GM19397 (cell line): ENCODE data around the gene SPATA17.
"Not testable (repeated sequence)": the region's sequence is repeated elsewhere in the genome, so short reads cannot be mapped to it uniquely, and the experiment has no call there.

ENCODE experiments used
- ATAC-seq: cut with Tn5 transposase; IDR thresholded peaks from one replicate; pipeline ENCODE4 v1.9.1; 2021; ENCODE audit warnings: mild to moderate bottlenecking, moderate library complexity; ENCODE audit not compliant: unreplicated experiment

The SPATA17 gene

GRCh38 chr1:217630711-217631591 is at the start of gene SPATA17, which contains the start of gene GPATCH2:
Gene SPATA17, plus strand, starts transcription at chr1:217631344. Its CDS starts 35 bp downstream, at chr1:217631379.
Gene GPATCH2, minus strand, starts transcription at chr1:217631090. Its CDS starts 119 bp downstream, at chr1:217630971.
- peak; percentile 99 for ATAC-seq

DNA sequence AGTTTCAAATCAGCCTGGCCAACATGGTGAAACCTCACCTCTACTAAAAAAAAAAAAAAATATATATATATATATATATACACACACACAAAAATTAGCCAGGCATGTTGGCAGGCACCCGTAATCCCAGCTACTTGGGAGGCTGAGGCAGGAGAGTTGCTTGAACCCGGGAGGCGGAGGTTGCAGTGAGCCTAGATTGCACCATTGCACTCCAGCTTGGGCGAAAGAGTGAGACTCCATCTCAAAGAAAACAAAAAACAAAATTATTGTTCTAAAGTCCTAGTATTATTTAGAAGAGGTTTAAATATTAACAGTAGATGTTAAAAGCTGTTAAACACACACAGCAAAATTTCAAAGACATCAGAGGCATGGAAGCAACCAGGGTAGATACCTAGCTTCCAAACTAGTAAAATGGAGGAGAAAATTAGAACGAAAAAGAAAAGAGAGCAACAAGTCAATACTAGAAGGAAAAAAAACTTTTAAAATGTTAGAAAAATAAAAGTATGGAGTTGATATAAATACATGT is 46.8 kb upstream of the SPATA17 start:
- ATAC-seq = not testable (repeated sequence)

GRCh38 chr1:217585577-217585976 is 45.6 kb upstream of the SPATA17 start:
- no peak for ATAC-seq

DNA sequence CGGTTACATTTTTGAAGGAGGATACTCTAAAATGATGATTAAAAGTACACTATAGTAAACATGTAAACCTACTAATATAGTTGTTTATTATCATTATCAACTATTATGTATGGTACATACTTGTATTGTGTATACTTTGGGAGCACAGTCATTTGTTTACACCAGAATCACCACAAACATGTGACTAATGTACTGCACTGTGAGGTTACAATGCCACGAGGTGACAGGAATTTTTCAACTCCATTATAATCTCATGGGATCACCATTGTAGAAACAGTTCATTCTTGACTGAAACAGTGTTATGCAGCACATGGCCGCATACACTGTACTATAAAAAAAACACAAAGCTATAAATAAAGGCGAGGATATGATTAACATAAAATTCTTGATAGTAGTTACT is 44.6 kb upstream of the SPATA17 start:
- ATAC-seq = no peak

DNA sequence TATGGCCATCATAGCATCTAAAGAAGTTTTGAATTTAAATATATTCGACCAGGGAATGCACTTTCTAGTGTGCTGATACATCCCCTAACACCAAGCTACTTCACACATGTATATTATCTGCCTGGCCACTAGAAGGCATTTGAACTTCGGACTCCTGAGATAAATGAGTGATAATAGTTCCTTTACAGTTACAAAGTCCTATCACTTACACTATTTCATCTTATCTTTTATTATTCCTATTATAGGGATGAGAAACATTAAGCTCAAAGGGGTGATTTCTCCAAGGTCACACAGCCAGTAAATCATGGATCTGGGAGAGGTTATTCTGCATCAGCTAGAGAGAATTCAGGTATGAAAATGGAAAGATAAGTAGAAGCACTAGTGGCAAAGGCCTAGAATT is 40.5 kb upstream of the SPATA17 start:
- ATAC-seq = no peak

DNA sequence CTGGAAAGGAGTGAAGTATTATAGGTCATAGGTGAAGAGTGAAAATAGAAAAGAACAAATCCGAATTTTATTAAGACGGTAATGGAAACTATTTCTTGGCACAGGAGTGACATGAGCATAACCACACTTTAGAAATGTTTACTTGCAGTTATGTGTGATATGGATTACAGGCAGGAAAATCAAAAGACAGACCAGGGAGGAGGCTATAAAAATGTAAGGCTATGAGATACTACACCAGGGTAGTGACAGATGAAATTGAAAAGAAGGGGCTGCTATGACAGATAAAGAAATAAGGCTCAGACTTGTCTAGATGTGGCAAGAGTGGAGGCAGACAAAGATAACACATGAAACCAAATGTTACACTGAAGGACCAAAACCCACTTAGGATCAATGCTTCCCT is 32.0 kb upstream of the SPATA17 start:
- ATAC-seq = no peak

- no peak for ATAC-seq
These were observed 28.8 kb upstream of the SPATA17 start for GRCh38 chr1:217602380-217602779.

- no peak for ATAC-seq
These were observed 25.8 kb upstream of the SPATA17 start for GRCh38 chr1:217605390-217605789.

GRCh38 chr1:217614200-217614712 is 16.9 kb upstream of the SPATA17 start:
- no peak for ATAC-seq

- ATAC-seq = no peak
These were observed 14.0 kb upstream of the SPATA17 start for GRCh38 chr1:217617126-217617525.

DNA sequence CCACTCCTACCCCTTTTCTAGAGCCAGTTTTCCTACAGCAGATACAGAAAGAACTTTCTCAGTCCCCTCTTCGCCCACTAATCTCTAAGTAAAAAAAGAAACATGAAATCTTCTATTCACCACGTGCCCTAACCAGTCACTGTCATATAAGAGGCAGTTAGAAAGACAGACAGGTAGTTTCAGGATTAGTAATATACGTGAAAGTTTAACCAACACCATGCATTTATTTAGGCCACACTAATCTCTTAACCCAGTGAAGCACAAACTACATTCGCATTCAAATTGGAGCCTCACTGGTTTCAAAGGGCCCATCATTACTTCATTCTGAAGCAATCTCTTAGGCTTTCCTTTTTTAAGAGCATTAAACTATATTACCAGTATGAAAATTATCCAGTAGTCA is 10.3 kb upstream of the SPATA17 start:
- ATAC-seq = peak; percentile 100

GRCh38 chr1:217622042-217622441 is 9.1 kb upstream of the SPATA17 start:
- no peak for ATAC-seq

- ATAC-seq = no peak
These were observed 4.8 kb upstream of the SPATA17 start for GRCh38 chr1:217626321-217626720.

GRCh38 chr1:217627431-217627830 is 3.7 kb upstream of the SPATA17 start:
- ATAC-seq = no peak

DNA sequence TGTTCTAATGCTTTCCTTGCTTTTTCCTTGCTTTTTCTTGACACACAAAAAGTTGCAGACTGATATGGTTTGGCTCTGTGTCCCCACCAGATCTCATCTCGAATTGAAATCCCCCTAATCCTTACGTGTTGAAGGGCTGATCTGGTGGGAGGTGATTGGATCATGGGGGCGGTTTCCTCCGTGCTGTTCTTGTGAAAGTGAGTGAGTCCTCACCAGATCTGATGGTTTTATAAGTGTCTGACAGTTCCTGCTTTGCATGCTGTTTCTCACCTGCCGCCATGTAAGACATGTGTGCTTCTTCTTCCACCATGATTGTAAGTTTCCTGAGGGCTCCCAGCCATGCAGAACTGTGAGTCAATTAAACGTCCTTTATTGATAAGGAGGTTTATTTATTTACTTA is 11.3 kb downstream of the SPATA17 start:
- no peak for ATAC-seq

DNA sequence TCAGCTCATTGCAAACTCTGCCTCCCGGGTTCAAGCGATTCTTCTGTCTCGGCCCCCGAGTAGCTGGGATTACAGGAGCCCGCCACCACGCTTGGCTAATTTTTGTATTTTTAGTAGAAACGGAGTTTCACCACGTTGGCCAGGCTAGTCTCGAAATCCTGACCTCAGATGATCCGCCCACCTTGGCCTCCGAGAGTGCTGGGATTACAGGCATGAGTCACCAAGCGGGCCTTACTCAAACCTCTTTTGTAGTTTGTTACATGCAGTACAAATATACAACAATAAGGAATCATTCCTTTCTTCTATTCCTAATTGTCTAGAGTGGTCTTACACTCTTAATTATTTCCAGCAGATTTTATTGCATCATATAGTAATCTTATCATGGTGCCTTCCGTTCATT is 16.6 kb downstream of the SPATA17 start:
- ATAC-seq = no peak

DNA sequence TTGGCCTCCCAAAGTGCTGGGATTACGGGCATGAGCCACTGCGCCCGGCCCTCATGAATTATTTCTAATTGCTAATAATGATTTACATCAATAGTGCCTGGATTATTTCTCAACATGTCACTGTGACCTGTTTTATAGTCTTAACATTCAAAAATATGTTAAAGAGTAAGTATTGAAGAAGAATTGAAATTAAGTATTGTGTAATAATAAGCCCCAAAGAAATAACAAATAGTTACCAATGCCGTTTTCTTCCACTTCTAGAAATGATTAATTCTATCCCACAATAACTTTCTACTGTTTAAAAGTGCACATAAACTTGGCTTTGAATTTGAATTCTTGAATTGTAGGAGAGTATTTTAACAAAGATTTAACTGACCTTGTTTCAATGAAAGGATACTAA is 19.5 kb downstream of the SPATA17 start:
- no peak for ATAC-seq

GRCh38 chr1:217660353-217661062 is 29.4 kb downstream of the SPATA17 start:
- ATAC-seq = peak; percentile 77

GRCh38 chr1:217661407-217661806 is 30.3 kb downstream of the SPATA17 start:
- no peak for ATAC-seq

- ATAC-seq = no peak
These were observed 37.3 kb downstream of the SPATA17 start for GRCh38 chr1:217668351-217668940.

GRCh38 chr1:217673387-217673786 is 42.2 kb downstream of the SPATA17 start:
- peak; percentile 62 for ATAC-seq
